Activated CD8-positive, alpha-beta memory T cell treated with anti-CD3 and anti-CD28 coated beads for 48 hours (primary cell): ENCODE data around the gene EHMT1.

ENCODE experiments used
- DNase-seq, 3 experiments: peaks; one replicate each; pipeline ENCODE4 v3.0.0-alpha.2; 2020; ENCODE audit warnings: low read depth in 2 of 3, low spot score in 2 of 3

The EHMT1 gene

GRCh38 chr9:137671721-137672120 is 52.9 kb downstream of the EHMT1 start:
- no peak for DNase-seq

DNA sequence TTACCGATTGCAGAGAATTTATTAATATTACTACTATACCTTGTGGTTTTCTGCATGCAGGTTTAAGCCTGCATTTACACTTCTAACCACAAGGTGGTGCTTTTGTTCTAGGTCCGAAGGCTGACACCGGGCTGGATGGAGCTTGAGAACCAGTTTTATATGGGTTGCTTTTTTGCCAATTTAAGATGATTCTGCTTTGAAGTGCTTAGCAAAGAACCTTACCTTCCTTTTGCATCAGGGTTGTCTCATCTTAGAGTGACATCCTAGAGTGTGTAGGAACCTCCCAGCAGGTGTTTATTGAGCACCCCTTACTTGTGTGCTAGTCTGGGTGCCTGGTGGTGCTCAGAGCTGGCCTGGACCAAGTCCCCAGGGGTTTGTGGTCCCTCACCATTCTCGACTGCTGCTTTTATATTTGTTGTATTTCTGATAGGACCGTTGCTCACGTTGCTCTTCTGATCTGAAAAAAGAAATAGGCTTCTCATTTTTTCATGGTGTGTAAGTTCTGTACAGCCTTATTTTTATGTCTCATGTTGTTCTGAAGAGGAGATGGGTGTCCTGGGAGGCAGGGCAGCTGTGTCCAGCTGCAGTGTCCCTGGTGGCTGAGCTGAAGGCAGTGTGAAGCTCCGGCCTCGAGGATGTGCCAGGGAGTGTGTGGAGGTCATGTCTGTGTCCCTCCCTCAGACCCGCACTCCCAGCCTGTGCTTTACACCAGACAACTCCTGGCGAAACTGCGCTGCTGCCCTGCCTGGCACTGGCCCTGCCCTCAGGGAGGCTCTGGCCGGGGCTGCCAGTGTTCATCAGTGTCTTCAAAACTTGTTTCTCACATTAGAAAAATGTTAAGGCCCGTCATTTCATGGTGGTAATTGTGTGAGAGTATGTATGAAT is 54.3 kb downstream of the EHMT1 start:
- DNase-seq, result no peak

DNA sequence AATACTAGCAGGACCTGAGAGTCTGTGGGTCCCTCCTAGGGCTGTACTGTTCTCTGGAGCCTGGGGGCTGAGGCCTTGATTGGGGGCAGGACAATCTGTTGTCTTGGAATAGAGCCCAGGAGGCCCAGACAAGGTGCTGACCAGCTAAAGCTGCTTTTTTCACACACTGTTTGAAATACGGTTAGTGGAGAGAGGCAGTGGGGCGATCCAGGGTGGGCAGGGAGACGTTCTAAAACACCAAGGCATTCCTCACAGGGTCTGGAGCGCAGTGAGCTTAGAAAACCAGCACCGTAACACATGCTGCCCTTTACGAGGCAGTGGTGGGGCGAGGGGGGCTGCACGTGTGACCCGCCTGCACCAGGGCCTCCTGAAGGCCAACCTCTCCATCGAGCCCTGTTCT is 55.1 kb downstream of the EHMT1 start:
- DNase-seq, result no peak

DNA sequence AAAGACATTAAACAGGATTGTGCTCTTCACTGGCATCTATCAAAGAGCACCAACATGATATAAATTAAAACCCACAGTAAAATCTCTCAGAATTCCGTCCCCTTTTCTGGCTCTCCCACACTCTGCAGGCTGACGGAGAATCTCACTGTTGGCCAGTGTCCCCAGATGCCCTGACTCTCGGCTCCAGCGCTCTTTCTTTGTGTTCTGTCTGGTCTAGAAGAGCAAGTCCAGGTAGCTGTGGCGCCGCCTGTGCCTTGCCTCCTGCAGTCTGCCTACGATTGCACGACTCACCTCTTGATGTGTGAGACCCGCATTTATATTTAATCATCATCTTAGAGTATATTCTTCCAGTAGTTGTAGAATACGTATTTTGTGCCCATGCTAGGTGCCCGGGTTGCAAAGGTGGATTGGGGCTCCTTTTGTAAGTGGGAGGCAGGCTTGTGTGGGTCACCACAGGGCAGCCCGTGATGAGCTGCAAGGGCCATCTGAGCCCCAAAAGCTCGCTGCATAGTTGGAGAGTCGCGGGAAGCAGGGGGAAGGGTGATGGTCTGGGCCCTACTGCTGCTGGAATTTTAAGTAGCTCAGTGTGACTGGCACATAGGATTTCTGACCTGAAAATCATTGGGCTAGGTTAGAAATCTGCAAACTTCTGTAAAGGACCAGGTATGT is 55.6 kb downstream of the EHMT1 start:
- no peak for DNase-seq

DNA sequence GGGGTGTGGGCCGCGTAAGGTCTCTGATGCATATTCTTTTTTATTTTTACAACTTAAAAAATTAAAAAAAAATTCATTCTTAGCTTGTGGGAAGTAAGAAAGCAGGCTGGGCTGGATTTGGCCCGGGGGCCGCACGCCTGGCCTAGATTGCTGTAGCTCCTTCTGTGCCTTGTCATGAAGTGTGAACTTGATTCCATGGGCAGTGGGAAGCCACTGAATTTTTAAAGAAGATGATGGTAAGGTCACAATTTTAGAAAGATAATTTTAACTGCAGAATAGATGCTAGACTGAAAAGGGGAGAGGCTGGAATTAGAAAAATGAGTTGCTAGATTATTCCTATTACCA is 56.1 kb downstream of the EHMT1 start:
- DNase-seq, result no peak

DNA sequence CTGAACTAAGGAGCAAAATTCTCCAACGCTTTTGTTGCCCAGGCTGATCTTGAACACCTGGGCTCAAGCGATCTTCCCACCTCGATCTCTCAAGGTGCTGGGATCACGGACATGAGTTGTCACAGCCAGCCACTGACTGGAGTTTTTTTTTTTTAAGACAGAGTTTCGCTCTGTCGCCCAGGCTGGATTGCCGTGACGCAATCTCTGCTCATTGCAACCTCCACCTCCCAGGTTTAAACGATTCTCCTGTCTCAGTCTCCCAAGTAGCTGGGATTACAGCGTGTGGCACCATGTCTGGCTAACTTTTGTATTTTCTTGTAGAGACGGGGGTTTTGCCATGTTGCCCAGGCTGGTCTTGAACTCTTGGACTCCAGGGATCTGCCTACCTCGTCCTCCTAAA is 58.2 kb downstream of the EHMT1 start:
- no peak for DNase-seq

GRCh38 chr9:137678202-137678601 is 59.4 kb downstream of the EHMT1 start:
- no peak for DNase-seq

- no peak for DNase-seq
Measured at GRCh38 chr9:137679249-137679648, 60.4 kb downstream of the EHMT1 start.

DNA sequence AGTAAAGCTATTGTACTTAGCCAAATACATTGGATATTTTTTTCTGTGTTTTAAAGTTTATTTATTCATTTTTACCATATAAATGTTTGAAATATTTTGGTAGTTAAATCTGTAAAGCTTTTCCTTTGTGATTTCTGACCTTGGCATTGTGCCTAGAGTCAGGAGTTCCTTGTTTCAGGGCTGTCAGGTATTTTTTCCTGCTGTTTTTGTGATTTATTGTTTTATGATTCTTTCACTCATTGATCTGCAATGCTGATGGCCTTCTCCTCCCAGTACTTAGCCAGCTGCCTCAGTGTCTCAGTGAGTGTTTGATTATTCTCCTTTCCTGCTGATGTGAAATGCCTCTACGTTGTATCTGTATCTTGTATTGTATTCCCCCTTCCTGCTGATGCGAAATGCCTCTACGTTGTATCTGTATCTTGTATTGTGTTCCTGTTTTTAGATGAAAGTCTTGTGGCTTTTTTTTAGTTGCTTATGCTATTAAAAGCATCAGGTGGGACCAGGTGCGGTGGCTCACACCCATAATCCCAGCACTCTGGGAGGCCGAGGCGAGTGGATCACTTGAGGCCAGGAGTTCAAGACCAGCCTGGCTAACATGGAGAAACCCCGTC is 61.0 kb downstream of the EHMT1 start:
- no peak for DNase-seq

DNA sequence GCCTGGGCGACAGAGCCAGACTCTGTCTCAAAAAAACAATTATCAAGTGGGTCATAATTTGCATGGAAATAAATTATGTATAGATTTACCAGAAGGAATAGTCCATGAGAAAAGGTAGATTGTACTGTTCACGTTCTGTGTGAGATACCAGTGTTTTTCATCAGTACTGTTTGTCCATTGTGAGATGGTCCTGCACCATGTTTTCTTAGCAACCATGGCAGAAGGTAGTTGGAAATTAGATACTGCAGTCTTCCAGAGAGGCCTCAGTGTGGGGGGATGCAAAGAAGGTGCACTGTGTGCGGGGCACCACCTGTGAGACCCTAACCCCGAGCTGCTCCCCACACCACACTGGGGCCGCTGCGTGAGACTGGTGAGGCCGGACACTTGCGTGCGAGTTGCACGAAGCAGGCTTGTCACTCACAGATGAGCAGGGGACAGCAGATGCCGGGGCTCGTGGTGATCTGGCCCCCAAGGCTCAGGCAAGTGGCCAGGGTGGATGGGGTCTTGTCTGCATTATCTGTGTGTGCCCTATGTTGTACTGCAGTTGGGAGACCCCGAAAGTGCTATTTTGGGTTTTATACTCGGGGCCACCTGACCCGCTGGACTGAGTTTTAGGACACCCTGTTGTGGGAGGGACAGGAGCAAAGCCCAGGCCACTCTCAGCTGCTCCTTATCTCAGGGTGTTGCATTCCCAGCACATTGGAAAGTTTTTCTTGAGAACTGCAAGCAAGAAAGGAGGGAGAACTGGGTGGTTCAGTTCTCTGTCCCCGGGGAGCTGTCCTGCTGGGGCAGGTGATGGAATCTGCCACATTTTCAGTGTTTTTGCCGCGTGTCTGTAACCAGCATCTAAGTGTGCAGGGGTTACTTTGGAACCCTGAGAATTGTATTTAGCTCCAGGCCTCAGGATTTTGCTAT is 61.9 kb downstream of the EHMT1 start:
- DNase-seq, result no peak

- DNase-seq, result no peak
Measured at GRCh38 chr9:137682428-137683105, 63.8 kb downstream of the EHMT1 start.

GRCh38 chr9:137683262-137683864 is 64.6 kb downstream of the EHMT1 start:
- no peak for DNase-seq

DNA sequence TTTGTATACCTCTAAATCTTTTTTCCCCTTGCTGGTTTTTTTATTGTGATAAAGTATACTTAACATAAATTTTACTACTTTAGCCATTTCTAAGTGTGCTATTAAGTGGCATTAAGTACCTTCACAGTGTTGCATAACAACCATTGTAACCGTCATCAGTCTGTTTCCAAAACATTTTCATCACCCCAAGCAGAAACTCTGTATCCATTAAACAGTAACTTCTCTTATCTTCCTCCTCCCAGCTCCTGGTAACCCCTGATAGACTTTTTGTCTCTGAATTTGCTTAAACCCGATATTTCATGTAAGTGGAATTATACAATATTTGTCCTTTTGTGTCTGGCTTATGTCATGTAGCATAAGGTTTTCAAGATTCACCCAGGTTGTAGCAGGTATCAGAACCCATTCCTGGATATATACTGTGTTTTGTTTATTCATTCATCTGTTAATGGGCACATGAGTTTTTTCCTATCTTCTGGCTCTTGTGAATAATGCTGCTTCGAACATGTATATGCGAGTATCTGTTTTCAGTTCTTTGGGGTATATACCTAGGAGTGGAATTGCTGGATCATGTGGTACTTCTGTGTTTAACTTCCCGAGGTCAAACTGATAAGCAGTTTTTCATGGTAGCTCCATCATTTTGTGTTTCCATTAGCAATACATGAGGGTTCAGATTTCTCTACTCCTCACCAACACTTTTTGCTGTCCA is 66.4 kb downstream of the EHMT1 start:
- no peak for DNase-seq

DNA sequence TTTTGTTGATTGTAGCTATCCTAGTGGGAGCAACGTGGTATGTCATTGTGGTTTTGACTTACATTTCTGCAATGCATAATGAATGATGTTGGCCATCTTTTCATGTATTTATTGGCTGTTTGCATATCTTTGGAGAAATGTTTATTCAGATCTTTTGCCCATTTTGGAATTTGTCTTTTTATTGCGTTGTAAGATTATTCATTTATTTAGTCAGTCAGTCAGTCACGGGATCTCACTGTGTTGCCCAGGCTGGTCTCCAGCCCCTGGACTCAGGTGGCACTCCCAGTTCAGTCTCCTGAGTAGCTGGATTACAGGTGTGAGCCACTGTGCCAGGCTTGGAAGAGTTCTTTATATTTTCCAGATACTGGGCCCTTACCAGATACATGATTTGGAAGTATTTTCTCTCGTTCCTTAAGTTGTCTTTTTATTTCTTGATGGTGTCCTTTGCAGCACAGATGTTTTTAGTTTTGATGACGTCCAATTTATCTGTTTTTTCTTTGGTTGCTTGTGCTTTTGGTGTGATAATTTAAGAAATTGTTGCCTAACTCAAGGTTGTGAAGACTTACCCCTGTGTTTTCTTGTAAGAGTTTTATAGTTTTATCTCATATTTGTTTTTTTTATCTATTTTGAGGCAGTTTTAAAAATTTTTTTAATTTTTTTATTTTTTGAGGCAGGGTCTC is 67.1 kb downstream of the EHMT1 start:
- DNase-seq, result no peak

DNA sequence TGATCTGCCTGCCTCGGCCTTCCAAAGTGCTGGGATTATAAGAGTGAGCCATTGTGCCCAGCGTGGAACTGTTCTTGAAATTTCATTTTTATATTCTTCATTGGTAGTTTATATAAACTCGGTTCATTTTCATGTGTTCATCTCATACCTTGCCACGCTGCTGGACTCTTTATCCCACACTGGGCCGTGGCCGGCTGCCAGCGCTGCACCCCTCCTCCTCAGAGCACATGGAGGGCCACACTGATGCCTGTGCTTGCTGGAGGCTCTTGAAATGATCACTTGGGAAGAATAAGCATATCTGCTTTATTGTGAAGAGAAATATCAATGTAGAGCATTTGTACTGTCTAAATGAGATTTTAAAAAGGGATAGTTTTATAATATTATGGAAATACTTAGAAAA is 69.5 kb downstream of the EHMT1 start:
- no peak for DNase-seq

- DNase-seq, result no peak
Measured at GRCh38 chr9:137688725-137689124, 69.9 kb downstream of the EHMT1 start.

GRCh38 chr9:137689745-137690529 is 71.1 kb downstream of the EHMT1 start:
- no peak for DNase-seq

- no peak for DNase-seq
Measured at GRCh38 chr9:137690930-137691645, 72.3 kb downstream of the EHMT1 start.
